Sciatic nerve (tissue), 2 donors: ENCODE measurements around the gene LMAN2L. TPM values are rescaled to one million over a fixed set of nuclear protein-coding genes. Genes with fewer than 3 reads are reported as not detected.

Experiments used
- ATAC-seq: fragments of 200-7000 bp; cut with Tn5 transposase; one replicate; pipeline ENCODE4 v1.9.1; 2020; ENCODE audit warnings: mild to moderate bottlenecking, moderate library complexity
- DNase-seq: peaks from one replicate; pipeline ENCODE4 v3.0.0-alpha.2; 2020; ENCODE audit warnings: low spot score
- intact Hi-C: fragments of 100-400 bp; cut with DNase I; formaldehyde crosslinking; loops from one replicate; pipeline ENCODE4 v1.14.2; 2022
- total RNA-seq: library from RNA; stranded (reverse); fragmentation: NEBNext Ultra II Directional; extraction: Animal tissue kit (Norgen Biotek cat#: 25700); gene quantifications from one replicate; pipeline ENCODE4 v1.2.1, GENCODE V29; 2021
- donor health status: DM: no; HTN: no; CAD: no.
- donor health status: DM: no; HTN: no; CAD: no.

The LMAN2L gene
- 19.3 TPM for total RNA-seq

GRCh38 chr2:96739633-96740428 is at the start of gene LMAN2L:
Gene LMAN2L, minus strand, starts transcription at chr2:96740064. Its CDS starts 24 bp downstream, at chr2:96740040.
- intact Hi-C loops = no loop called here
- ATAC-seq (peak; percentile 99), DNase-seq (peak; percentile 98)

GRCh38 chr2:96789245-96789617 is 49.4 kb upstream of the LMAN2L start:
- ATAC-seq (no peak), DNase-seq (no peak)
- intact Hi-C loops = no loop called here

GRCh38 chr2:96788442-96789244 is 48.8 kb upstream of the LMAN2L start:
- no peak for DNase-seq
- intact Hi-C loops = no loop called here
- ATAC-seq = peak; percentile 70

- DNase-seq (no peak), ATAC-seq (no peak)
- intact Hi-C loops = no loop called here
Measured at GRCh38 chr2:96787411-96787810, 47.5 kb upstream of the LMAN2L start.

GRCh38 chr2:96783388-96783787 is 43.5 kb upstream of the LMAN2L start:
- ATAC-seq = no peak
- DNase-seq = no peak
- intact Hi-C loops = no loop called here

- ATAC-seq (no peak), DNase-seq (no peak)
- intact Hi-C loops = no loop called here
Measured at GRCh38 chr2:96775160-96775559, 35.3 kb upstream of the LMAN2L start.

GRCh38 chr2:96773922-96774321 is 34.1 kb upstream of the LMAN2L start:
- DNase-seq = no peak
- ATAC-seq = no peak
- intact Hi-C loops = no loop called here

GRCh38 chr2:96772903-96773671 is 33.2 kb upstream of the LMAN2L start:
- ATAC-seq = no peak
- intact Hi-C loops = no loop called here
- no peak for DNase-seq

GRCh38 chr2:96771796-96772618 is 32.1 kb upstream of the LMAN2L start:
- DNase-seq (no peak), ATAC-seq (no peak)
- intact Hi-C loops = no loop called here

GRCh38 chr2:96770442-96771202 is 30.8 kb upstream of the LMAN2L start:
- DNase-seq = no peak
- intact Hi-C loops = no loop called here
- no peak for ATAC-seq

- intact Hi-C loops = no loop called here
- DNase-seq (no peak), ATAC-seq (peak; percentile 88)
Measured at GRCh38 chr2:96769814-96770213, 29.9 kb upstream of the LMAN2L start.

GRCh38 chr2:96768083-96768561 is 28.3 kb upstream of the LMAN2L start:
- intact Hi-C loops = no loop called here
- ATAC-seq = no peak
- DNase-seq = no peak

- ATAC-seq = no peak
- intact Hi-C loops = no loop called here
Measured at GRCh38 chr2:96767135-96767871, 27.4 kb upstream of the LMAN2L start.

GRCh38 chr2:96764253-96764637 is 24.4 kb upstream of the LMAN2L start:
- intact Hi-C loops = no loop called here
- no peak for DNase-seq
- peak; percentile 38 for ATAC-seq

More at GRCh38 chr2:96767135-96767871, 27.4 kb upstream of the LMAN2L start:
- DNase-seq = no peak

- DNase-seq (no peak), ATAC-seq (peak; percentile 18)
- intact Hi-C loops = no loop called here
Measured at GRCh38 chr2:96763511-96764252, 23.8 kb upstream of the LMAN2L start.

- intact Hi-C loops = no loop called here
- ATAC-seq (no peak), DNase-seq (no peak)
Measured at GRCh38 chr2:96762529-96763311, 22.9 kb upstream of the LMAN2L start.
